ENCODE measurements around the gene RGS18.
"Not testable (repeated sequence)": the region's sequence is repeated elsewhere in the genome, so short reads cannot be mapped to it uniquely, and the experiment has no call there.

Gene RGS18

DNA sequence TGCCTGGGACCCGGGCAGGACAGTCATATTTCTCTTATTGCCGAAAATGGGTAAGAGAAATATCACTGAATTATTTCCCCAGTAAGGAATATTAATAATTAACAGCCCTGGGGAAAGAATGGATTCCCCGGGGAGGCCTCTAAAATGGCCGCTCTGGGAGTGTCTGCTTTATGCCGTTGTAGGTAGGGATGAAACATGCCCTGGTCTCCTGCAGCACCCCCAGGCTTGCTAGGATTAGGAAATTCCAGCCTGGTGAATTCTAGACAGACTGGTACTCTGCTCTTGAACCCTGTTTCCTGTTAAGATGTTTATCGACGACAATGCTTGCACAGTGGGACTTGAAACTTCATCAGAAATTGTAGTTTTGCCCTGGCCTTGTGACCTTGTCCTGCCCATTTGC, 6.7 kb downstream of the RGS18 start:
- DNase-seq (ENCODE audit: low read depth in 1 of 2, low spot score in 1 of 2) = not testable (repeated sequence)

DNA sequence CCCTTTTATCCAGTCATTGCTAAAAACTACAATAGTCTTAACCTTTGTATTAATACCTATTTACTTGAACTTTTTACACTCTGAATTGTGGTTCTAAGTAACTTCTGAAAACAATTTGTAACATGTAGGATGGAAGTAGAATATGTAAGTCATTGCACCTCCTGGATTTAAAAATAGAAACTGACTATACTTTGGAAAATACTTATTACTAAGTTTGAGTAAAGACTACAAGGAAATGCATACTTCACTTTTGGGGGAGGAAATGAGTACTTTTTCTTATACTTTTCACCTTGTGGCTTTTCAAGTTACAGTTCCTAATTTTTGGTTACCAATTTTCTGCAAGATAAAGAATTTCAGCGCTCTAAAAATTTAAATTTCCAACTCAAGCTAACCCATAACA, 8.7 kb downstream of the RGS18 start:
- DNase-seq (ENCODE audit: low read depth in 1 of 2, low spot score in 1 of 2) = no peak

- no peak for DNase-seq (ENCODE audit: low read depth in 1 of 2, low spot score in 1 of 2)
These were observed 9.8 kb downstream of the RGS18 start for GRCh38 chr1:192167911-192168700.

GRCh38 chr1:192168964-192169363, 10.7 kb downstream of the RGS18 start:
- DNase-seq (ENCODE audit: low read depth in 1 of 2, low spot score in 1 of 2) = no peak

GRCh38 chr1:192170196-192170984, 12.1 kb downstream of the RGS18 start:
- no peak for DNase-seq (ENCODE audit: low read depth in 1 of 2, low spot score in 1 of 2)

DNA sequence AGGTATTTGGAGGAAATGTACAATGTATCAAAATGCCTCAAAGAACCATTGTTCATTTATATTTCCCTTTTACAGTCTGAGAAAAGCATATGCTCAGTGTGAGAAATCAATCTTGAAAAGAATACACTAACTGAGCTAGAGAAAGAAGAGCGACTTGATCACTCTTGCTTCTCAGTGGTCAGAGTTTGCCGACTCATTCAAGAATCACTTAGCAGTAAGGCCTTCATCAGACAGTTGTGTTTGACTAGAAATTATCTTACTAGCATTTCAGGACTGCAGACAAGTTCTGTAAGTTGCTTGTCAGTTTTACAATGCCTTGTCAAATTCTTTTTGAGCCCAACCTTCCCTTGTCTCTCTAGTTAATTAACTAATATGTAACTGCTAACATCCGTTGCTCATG, 12.9 kb downstream of the RGS18 start:
- DNase-seq (ENCODE audit: low read depth in 1 of 2, low spot score in 1 of 2) = no peak

DNA sequence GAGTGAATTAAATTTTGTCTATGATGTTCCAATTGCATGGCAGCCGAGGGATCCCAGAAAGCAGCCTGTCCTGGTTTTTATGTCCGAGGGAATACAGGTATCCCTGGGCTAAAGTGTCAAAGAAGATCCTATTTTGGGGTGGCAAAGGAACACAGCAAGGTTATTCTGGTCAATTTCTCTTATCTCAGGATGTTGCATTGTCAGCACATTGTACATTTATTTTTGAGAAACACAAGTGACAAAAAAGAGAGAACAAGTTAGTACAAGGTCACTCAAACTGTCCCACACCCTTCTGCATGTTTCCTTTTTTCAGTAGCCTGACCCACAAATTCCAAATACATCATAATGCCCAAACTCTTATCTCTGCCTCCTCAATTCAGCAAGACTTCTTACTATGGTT, 17.7 kb downstream of the RGS18 start:
- DNase-seq (ENCODE audit: low read depth in 1 of 2, low spot score in 1 of 2) = no peak

DNA sequence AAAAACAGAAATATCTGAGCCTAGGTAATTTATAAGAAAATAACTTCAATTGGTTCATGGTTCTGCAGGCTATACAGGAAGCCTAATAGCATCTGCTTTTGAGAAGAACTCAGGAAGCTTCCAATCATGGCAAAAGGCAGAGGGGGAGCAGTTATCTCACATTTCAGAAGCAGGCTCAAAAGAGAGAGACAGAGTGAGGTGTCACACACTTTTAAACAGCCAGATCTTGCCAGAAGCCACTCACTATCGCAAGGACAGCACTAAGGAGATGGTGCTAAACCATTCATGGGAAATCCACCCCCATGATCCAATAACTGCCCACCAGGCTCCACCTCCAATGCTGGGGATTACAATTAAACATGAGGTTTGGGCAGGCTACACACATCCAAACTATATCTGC, 25.5 kb downstream of the RGS18 start:
- no peak for DNase-seq (ENCODE audit: low read depth in 1 of 2, low spot score in 1 of 2)

DNA sequence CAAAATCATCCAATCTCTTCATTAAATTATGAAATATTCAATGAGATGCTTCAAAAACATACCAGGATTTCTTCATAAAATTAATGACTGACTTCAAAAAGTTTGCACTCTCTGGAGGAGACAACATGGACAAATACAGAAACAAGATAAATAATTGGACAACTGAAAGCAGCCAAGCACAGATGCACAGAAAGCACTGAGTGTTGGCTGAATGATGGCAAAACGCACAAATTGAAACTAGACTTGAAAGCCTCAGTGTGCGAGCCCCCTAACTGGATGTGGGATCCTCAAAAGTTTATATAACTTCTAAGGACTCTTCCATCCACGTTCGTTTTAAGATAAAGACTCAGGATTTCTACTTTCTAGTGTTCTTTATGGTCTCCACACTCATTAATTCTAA, 27.9 kb downstream of the RGS18 start:
- DNase-seq (ENCODE audit: low read depth in 1 of 2, low spot score in 1 of 2) = no peak

GRCh38 chr1:192190066-192190465, 31.8 kb downstream of the RGS18 start:
- DNase-seq (ENCODE audit: low read depth in 1 of 2, low spot score in 1 of 2) = no peak

GRCh38 chr1:192201303-192201702, 43.0 kb downstream of the RGS18 start:
- DNase-seq (ENCODE audit: low read depth in 1 of 2, low spot score in 1 of 2) = no peak

- DNase-seq (ENCODE audit: low read depth in 1 of 2, low spot score in 1 of 2) = no peak
These were observed 66.1 kb downstream of the RGS18 start for GRCh38 chr1:192224396-192224795.

GRCh38 chr1:192224846-192225245, 66.6 kb downstream of the RGS18 start:
- no peak for DNase-seq (ENCODE audit: low read depth in 1 of 2, low spot score in 1 of 2)

- no peak for DNase-seq (ENCODE audit: low read depth in 1 of 2, low spot score in 1 of 2)
These were observed 67.0 kb downstream of the RGS18 start for GRCh38 chr1:192225266-192225665.

DNA sequence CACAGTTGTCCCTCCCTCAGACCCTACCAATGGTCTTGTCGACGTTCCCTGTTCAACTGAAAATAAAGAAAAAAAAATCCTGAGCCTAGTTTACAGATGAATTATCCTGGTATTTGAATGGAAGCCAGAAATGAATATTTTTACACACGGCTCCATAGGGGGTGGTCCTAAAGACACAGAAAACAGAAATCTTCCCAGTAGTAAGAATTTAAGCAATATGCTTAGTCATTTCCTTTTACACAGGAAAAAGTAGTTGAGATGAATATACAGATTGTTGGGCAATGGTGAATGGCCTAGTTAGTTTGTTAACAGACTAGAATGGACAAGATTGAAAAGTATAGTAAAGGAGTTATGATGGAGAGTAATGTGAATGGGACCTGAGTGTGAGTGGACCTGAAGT, 67.4 kb downstream of the RGS18 start:
- no peak for DNase-seq (ENCODE audit: low read depth in 1 of 2, low spot score in 1 of 2)

DNA sequence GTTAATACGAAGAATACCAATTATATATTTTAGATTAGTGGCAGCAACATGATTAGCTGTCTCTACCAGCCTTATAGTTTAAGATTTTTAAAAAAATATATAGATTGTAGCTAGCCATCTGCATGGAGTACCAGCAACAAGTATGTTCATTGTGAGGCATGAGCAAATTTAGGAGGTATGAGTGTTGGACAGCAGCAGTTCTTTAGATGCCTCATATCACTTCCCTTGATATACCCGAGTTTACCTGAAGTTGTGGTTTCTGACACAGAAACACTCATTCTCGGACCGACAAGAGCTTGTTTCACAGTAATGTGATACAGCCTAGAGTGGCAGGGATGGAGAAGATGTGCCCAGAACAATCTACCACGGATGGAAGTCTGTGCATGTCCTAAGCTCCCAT, 69.1 kb downstream of the RGS18 start:
- DNase-seq (ENCODE audit: low read depth in 1 of 2, low spot score in 1 of 2) = no peak

DNA sequence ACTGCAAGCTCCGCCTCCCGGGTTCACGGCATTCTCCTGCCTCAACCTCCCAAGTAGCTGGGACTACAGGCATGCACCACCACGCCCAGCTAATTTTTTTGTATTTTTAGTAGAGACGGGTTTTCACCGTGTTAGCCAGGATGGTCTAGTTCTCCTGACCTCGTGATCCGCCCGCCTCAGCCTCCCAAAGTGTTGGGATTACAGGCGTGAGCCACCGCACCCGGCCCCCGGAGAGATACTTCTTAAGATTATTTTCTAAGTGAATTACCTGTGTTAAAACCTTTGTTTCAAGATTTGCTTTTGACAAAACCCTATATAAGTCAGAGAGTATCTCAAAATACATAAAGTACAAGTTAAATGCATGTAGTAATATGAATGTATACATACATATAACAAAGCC, 69.7 kb downstream of the RGS18 start:
- DNase-seq (ENCODE audit: low read depth in 1 of 2, low spot score in 1 of 2) = not testable (repeated sequence)

DNA sequence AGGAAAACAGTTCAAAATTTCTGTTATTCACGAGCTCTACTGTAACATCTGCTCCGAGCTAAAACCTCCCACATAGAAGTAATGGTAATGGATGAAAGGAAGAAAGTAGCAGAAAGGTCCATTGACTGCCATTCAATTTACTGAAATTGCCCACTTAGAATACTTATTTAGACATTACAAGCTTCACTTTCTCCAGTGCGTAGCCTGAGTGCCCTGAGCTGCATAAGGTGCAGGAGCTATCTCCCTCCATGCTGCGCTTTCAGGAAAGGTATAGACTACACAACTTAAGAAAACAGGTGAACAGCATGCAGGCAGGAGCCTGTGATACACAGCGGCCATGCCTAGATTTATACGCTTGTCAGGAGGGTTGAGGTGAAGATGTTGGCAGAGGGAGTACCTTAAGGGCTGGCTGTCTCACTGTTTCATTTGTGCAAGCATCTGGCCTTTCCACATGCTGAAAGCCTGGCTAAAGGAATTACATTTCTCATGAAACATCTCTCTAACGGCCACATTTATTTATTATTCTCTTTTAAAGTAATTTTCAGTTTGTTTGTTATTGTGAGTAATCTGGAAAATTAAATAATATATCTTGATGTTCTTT, 74.7 kb downstream of the RGS18 start:
- no peak for DNase-seq (ENCODE audit: low read depth in 1 of 2, low spot score in 1 of 2)

DNA sequence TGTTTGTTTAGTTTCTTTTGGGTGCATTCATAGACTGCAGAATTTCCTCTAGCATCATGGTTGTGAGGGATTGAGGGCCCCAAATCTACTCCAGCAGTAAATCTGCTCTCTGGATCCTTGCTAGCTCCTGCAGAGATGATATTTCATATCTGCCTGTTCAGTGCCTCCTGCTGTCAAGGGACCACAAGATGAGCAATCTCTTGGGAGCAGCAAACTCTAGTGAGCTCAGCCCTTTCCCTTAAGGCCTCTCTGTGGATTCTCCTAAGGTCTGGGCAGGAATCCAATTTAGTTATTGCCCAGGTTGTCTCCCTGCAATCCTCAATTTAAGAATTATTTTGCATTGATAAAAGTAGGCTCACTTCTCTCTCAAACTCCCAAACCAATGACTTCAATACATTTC, 76.9 kb downstream of the RGS18 start:
- DNase-seq (ENCODE audit: low read depth in 1 of 2, low spot score in 1 of 2) = no peak

Measured in stimulated activated CD4-positive, alpha-beta T cell treated with anti-CD3 and anti-CD28 coated beads, Interleukin-15, amount 100 ng/mL, for 1 hour (primary cell).